GM12878 (cell line): ENCODE results near the gene C1QTNF9.

Experiments
- EZH2 ChIP-seq: IDR thresholded peaks from 2 replicates; pipeline ENCODE4 v1.6.1; 2012; ENCODE audit warnings: low read depth, mild to moderate bottlenecking, control low read depth, inconsistent platforms, low read length, borderline replicate concordance; ENCODE audit not compliant: control insufficient read depth
- IRF5 ChIP-seq: fragments of 450-650 bp; IDR thresholded peaks from 2 replicates; pipeline ENCODE4 v1.6.1; 2017; ENCODE audit warnings: borderline replicate concordance
- POLR2A ChIP-seq: IDR thresholded peaks from 2 replicates; pipeline ENCODE4 v1.6.1; 2011; ENCODE audit warnings: low read depth, mild to moderate bottlenecking, low read length
- POLR2AphosphoS5 ChIP-seq: IDR thresholded peaks from 2 replicates; pipeline ENCODE4 v1.6.1; 2011; ENCODE audit warnings: mild to moderate bottlenecking, low read length, inconsistent platforms
- SREBF2 ChIP-seq: IDR thresholded peaks from 2 replicates; pipeline ENCODE4 v1.6.1; 2012; ENCODE audit warnings: mild to moderate bottlenecking, low read length
- ZNF24 ChIP-seq: fragments of 450-650 bp; IDR thresholded peaks from 2 replicates; pipeline ENCODE4 v1.6.1; 2017; ENCODE audit warnings: antibody characterized with exemption, mild to moderate bottlenecking
- TF ChIP-seq, protein P1 (sequence below): fragments of 450-650 bp; formaldehyde crosslinking; IDR thresholded peaks from 2 replicates; pipeline ENCODE4 v1.4.0; 2020; ENCODE audit warnings: mild to moderate bottlenecking, moderate library complexity
- TF ChIP-seq, protein P2 (sequence below), 3 experiments: IDR thresholded peaks in 2 of 3; conservative IDR thresholded peaks in 1 of 3; 2 replicates each; pipeline ENCODE4 v1.5.1; 2011; ENCODE audit warnings: low read depth in 3 of 3, low read length in 3 of 3, mild to moderate bottlenecking in 3 of 3, control low read depth in 2 of 3, moderate library complexity in 2 of 3, inconsistent platforms in 1 of 3, mixed read lengths in 1 of 3; ENCODE audit not compliant: control insufficient read depth in 2 of 3, insufficient read depth in 1 of 3; ENCODE audit errors: extremely low read depth in 1 of 3

- TF ChIP-seq, protein P1, sequence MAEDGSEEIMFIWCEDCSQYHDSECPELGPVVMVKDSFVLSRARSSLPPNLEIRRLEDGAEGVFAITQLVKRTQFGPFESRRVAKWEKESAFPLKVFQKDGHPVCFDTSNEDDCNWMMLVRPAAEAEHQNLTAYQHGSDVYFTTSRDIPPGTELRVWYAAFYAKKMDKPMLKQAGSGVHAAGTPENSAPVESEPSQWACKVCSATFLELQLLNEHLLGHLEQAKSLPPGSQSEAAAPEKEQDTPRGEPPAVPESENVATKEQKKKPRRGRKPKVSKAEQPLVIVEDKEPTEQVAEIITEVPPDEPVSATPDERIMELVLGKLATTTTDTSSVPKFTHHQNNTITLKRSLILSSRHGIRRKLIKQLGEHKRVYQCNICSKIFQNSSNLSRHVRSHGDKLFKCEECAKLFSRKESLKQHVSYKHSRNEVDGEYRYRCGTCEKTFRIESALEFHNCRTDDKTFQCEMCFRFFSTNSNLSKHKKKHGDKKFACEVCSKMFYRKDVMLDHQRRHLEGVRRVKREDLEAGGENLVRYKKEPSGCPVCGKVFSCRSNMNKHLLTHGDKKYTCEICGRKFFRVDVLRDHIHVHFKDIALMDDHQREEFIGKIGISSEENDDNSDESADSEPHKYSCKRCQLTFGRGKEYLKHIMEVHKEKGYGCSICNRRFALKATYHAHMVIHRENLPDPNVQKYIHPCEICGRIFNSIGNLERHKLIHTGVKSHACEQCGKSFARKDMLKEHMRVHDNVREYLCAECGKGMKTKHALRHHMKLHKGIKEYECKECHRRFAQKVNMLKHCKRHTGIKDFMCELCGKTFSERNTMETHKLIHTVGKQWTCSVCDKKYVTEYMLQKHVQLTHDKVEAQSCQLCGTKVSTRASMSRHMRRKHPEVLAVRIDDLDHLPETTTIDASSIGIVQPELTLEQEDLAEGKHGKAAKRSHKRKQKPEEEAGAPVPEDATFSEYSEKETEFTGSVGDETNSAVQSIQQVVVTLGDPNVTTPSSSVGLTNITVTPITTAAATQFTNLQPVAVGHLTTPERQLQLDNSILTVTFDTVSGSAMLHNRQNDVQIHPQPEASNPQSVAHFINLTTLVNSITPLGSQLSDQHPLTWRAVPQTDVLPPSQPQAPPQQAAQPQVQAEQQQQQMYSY (CRISPR knock-in tag): no peak
- no peak for TF ChIP-seq SREBF2
- TF ChIP-seq EZH2: no peak
- TF ChIP-seq, protein P2, sequence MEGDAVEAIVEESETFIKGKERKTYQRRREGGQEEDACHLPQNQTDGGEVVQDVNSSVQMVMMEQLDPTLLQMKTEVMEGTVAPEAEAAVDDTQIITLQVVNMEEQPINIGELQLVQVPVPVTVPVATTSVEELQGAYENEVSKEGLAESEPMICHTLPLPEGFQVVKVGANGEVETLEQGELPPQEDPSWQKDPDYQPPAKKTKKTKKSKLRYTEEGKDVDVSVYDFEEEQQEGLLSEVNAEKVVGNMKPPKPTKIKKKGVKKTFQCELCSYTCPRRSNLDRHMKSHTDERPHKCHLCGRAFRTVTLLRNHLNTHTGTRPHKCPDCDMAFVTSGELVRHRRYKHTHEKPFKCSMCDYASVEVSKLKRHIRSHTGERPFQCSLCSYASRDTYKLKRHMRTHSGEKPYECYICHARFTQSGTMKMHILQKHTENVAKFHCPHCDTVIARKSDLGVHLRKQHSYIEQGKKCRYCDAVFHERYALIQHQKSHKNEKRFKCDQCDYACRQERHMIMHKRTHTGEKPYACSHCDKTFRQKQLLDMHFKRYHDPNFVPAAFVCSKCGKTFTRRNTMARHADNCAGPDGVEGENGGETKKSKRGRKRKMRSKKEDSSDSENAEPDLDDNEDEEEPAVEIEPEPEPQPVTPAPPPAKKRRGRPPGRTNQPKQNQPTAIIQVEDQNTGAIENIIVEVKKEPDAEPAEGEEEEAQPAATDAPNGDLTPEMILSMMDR (IDR thresholded peaks at IDR 0.05 in 2 of 3, conservative IDR thresholded peaks at IDR 0.05 in 1 of 3; ENCODE audit: control insufficient read depth in 2 of 3, extremely low read depth in 1 of 3, insufficient read depth in 1 of 3, low read depth in 3 of 3, low read length in 3 of 3): no peak
- TF ChIP-seq IRF5: no peak
- TF ChIP-seq POLR2A: no peak
- TF ChIP-seq ZNF24: no peak
- TF ChIP-seq POLR2AphosphoS5: no peak
Measured at GRCh38 chr13:24340608-24340955, 31.2 kb downstream of the C1QTNF9 start.
